ENCODE data around the gene SYCP3.
"Not testable (repeated sequence)": the region's sequence is repeated elsewhere in the genome, so short reads cannot be mapped to it uniquely, and the experiment has no call there.

The SYCP3 gene

GRCh38 chr12:101710288-101710687, 29.0 kb downstream of the SYCP3 start:
- no peak for DNase-seq

GRCh38 chr12:101707131-101707782, 32.0 kb downstream of the SYCP3 start:
- DNase-seq = no peak

- no peak for DNase-seq
These were observed 32.9 kb downstream of the SYCP3 start for GRCh38 chr12:101706403-101706802.

- DNase-seq = no peak
These were observed 35.8 kb downstream of the SYCP3 start for GRCh38 chr12:101703487-101703886.

- DNase-seq = no peak
These were observed 38.9 kb downstream of the SYCP3 start for GRCh38 chr12:101700299-101700820.

- DNase-seq = no peak
These were observed 40.4 kb downstream of the SYCP3 start for GRCh38 chr12:101698800-101699347.

- peak; percentile 66 for DNase-seq
These were observed 41.1 kb downstream of the SYCP3 start for GRCh38 chr12:101697930-101698799.

GRCh38 chr12:101697197-101697929, 41.9 kb downstream of the SYCP3 start, which contains the start of gene CHPT1:
TSS of gene CHPT1 (plus strand) at chr12:101697640. CDS start at chr12:101697862, 222 bp downstream.
- peak; percentile 78 for DNase-seq

- peak; percentile 30 for DNase-seq
These were observed 42.7 kb downstream of the SYCP3 start for GRCh38 chr12:101696251-101697196.

- no peak for DNase-seq
These were observed 43.6 kb downstream of the SYCP3 start for GRCh38 chr12:101695706-101696105.

- DNase-seq = no peak
These were observed 44.3 kb downstream of the SYCP3 start for GRCh38 chr12:101694986-101695385.

- no peak for DNase-seq
These were observed 44.9 kb downstream of the SYCP3 start for GRCh38 chr12:101694297-101694848.

GRCh38 chr12:101691503-101692096, 47.7 kb downstream of the SYCP3 start:
- DNase-seq = no peak

GRCh38 chr12:101690544-101691098, 48.6 kb downstream of the SYCP3 start:
- no peak for DNase-seq

- no peak for DNase-seq
These were observed 53.1 kb downstream of the SYCP3 start for GRCh38 chr12:101686176-101686575.

GRCh38 chr12:101685092-101685491, 54.2 kb downstream of the SYCP3 start:
- no peak for DNase-seq

- not testable (repeated sequence) for DNase-seq
These were observed 57.6 kb downstream of the SYCP3 start for GRCh38 chr12:101681627-101682026.

GRCh38 chr12:101680647-101681046, 58.6 kb downstream of the SYCP3 start:
- no peak for DNase-seq

GRCh38 chr12:101680240-101680639, 59.0 kb downstream of the SYCP3 start:
- no peak for DNase-seq

All from right hindlimb (tissue), 1 donor.